Caco-2 (cell line): ENCODE data around the gene FDXACB1. TPM values are rescaled to one million over a fixed set of nuclear protein-coding genes. Genes with fewer than 3 reads are reported as not detected.
A peak's percentile ranks its signal among the peaks of the same experiment; 100 is the strongest.

ENCODE experiments used
- BruUV-seq: library from RNA; stranded (reverse); fragments of 400-500 nt; replicated peaks from 2 replicates; lab custom pipeline; 2021; lab: Mats Ljungman, UMichigan
- CTCF ChIA-PET: fragments of 300-600 bp; sonication (Branson Sonifier 250); formaldehyde crosslinking; loops from one replicate; lab custom pipeline; 2022; ENCODE audit warnings: antibody characterized with exemption; lab: Charles Lee
- POLR2A ChIA-PET: fragments of 300-600 bp; sonication (Branson Sonifier 250); formaldehyde crosslinking; loops from one replicate; lab custom pipeline; 2022; ENCODE audit warnings: antibody characterized with exemption; lab: Charles Lee
- DNase-seq, 2 experiments: peaks; one replicate each; pipeline versions ENCODE4 v3.0.0 to v3.0.0-alpha.2; 2020 to 2022
- H3K27me3 ChIP-seq: replicated peaks from 2 replicates; pipeline ENCODE4 v1.6.0; 2011; ENCODE audit warnings: low read length; ENCODE audit not compliant: control insufficient read depth, insufficient read depth
- H3K36me3 ChIP-seq: 2 replicates; pipeline ENCODE4 v1.5.1; 2011; ENCODE audit warnings: low read length; ENCODE audit not compliant: control insufficient read depth, insufficient read depth
- H3K4me1 ChIP-seq: fragments of 250-450 bp; sonication (Bioruptor Pico); 2 replicates; pipeline ENCODE4 v1.5.1; 2020; ENCODE audit warnings: mild to moderate bottlenecking
- H3K4me3 ChIP-seq: 2 replicates; pipeline ENCODE4 v1.5.1; 2011; ENCODE audit warnings: low read depth, mild to moderate bottlenecking, control low read depth, low read length
- H3K9me3 ChIP-seq: fragments of 250-450 bp; sonication (Bioruptor Pico); 2 replicates; pipeline ENCODE4 v1.5.1; 2020; ENCODE audit warnings: mild to moderate bottlenecking, moderate library complexity
- H3K27ac Mint-ChIP-seq: one replicate; pipeline ENCODE4 v1.8.0; 2022; ENCODE audit warnings: mixed read lengths; ENCODE audit not compliant: unreplicated experiment
- H3K27me3 Mint-ChIP-seq: one replicate; pipeline ENCODE4 v1.8.0; 2022; ENCODE audit warnings: mixed read lengths; ENCODE audit not compliant: insufficient read depth, unreplicated experiment
- H3K36me3 Mint-ChIP-seq: one replicate; pipeline ENCODE4 v1.8.0; 2022; ENCODE audit warnings: mild to moderate bottlenecking, mixed read lengths; ENCODE audit not compliant: insufficient read depth, unreplicated experiment
- H3K4me1 Mint-ChIP-seq: one replicate; pipeline ENCODE4 v1.8.0; 2022; ENCODE audit warnings: low read depth, mixed read lengths; ENCODE audit not compliant: unreplicated experiment
- H3K4me3 Mint-ChIP-seq: one replicate; pipeline ENCODE4 v1.8.0; 2022; ENCODE audit warnings: mild to moderate bottlenecking, moderate library complexity, mixed read lengths; ENCODE audit not compliant: unreplicated experiment
- H3K9me3 Mint-ChIP-seq: one replicate; pipeline ENCODE4 v1.8.0; 2022; ENCODE audit warnings: mixed read lengths; ENCODE audit not compliant: unreplicated experiment
- intact Hi-C: fragments of 100-400 bp; cut with micrococcal nuclease; formaldehyde crosslinking; loops from one replicate; pipeline ENCODE4 v1.10.0; 2022; ENCODE audit not compliant: unreplicated experiment
- total RNA-seq: library from RNA; stranded (reverse); gene quantifications from 2 replicates; pipeline ENCODE4 v1.2.3, GENCODE V29; 2022
- TF ChIP-seq, protein P1 (sequence below), 2 experiments: fragments of 200-600 bp in 1 of 2; IDR thresholded peaks; 1 replicate in 1 of 2; 2 replicates in 1 of 2; pipeline versions ENCODE4 v1.5.1 to v1.8.0; 2011 to 2022; ENCODE audit warnings: antibody characterized with exemption in 1 of 2, control low read depth in 1 of 2, inconsistent platforms in 1 of 2, low read depth in 1 of 2, low read length in 1 of 2, mild to moderate bottlenecking in 1 of 2, moderate library complexity in 1 of 2; ENCODE audit not compliant: insufficient read depth in 1 of 2, severe bottlenecking in 1 of 2, unreplicated experiment in 1 of 2

FDXACB1 gene
- total RNA-seq, 1 experiment from 2014 or later, result 4.7 TPM

DNA sequence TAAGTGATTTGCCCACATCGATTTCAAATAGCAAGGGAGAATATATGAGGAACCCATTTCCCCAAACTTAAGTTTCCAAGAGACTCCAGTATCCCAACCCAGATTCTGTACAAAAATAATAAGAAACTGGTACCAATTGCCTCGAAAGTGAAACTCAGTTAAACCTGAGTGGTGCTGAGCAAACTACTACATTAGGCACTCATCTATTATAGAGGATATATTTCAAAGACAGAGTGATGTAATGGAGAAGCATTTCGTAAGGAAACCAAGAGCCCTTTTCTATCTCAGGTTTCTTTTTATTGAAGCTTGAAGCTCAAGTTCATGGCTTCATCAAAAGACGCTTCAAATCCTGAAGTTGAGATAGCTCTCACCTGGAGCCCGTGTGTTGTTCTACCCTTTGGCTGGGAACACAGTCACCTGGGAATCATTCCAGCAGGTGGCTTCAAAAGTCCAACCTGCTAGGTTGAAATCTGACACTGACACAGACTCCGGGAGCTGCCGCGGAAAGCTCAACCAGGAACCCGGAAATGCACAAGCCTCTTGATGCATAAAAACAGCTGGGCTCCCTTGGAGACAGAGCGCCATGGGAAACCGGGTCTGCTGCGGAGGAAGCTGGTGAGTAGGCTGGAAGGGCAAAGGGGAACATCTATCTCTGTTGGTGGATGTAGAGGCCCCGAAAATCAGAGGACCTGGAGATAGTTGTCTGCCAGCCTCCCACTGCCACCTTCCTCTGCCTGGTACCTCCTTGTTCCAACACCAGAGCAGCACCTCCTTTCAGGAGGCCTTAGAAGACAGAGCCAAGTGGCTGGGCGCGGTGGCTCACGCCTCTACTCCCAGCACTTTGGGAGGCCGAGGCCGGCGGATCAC is 39.7 kb upstream of the FDXACB1 start, which contains the start of gene C11orf52:
Gene C11orf52 (plus strand): TSS at position 524 of the 867 bp plus-strand sequence. CDS start 60 bp downstream, at position 584.
- Histone ChIP-seq H3K36me3 (no peaks in the 10 kb centered on the region), H3K9me3 (no peaks in the 10 kb centered on the region), H3K27me3 (no peaks in the 10 kb centered on the region), H3K4me3 (peak within 1 kb of the TSS; percentile 49), H3K4me1 (peaks cover 12% of the 10 kb centered on the region)
- Mint-ChIP-seq H3K4me3 (peak within 1 kb of the TSS; percentile 79), H3K36me3 (no peaks in the 10 kb centered on the region), H3K27ac (peak within 1 kb of the TSS; percentile 94), H3K27me3 (no peaks in the 10 kb centered on the region), H3K4me1 (peaks cover 21% of the 10 kb centered on the region), H3K9me3 (no peaks in the 10 kb centered on the region)
- DNase-seq, result peak; percentile 92 to 94
- TF ChIP-seq, protein P1, sequence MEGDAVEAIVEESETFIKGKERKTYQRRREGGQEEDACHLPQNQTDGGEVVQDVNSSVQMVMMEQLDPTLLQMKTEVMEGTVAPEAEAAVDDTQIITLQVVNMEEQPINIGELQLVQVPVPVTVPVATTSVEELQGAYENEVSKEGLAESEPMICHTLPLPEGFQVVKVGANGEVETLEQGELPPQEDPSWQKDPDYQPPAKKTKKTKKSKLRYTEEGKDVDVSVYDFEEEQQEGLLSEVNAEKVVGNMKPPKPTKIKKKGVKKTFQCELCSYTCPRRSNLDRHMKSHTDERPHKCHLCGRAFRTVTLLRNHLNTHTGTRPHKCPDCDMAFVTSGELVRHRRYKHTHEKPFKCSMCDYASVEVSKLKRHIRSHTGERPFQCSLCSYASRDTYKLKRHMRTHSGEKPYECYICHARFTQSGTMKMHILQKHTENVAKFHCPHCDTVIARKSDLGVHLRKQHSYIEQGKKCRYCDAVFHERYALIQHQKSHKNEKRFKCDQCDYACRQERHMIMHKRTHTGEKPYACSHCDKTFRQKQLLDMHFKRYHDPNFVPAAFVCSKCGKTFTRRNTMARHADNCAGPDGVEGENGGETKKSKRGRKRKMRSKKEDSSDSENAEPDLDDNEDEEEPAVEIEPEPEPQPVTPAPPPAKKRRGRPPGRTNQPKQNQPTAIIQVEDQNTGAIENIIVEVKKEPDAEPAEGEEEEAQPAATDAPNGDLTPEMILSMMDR (IDR thresholded peaks at IDR 0.05; ENCODE audit: insufficient read depth in 1 of 2, low read depth in 1 of 2, low read length in 1 of 2, severe bottlenecking in 1 of 2, unreplicated experiment in 1 of 2), result peak; percentile 42 to 48
- ChIA-PET POLR2A (interaction anchor here (0.6 to 2.1 kb wide), 7 partner anchors 8 to 70 kb away, joined by 3 to 38 read pairs (median 5); partner anchors contain the start of genes ALG9 and FDXACB1), CTCF (interaction anchor here (0.6 to 2.4 kb wide), 13 partner anchors 8 to 104 kb away, joined by 3 to 35 read pairs (median 7); partner anchors contain the start of genes ALG9, DIXDC1 and FDXACB1)
- no TSS peak for BruUV-seq
- intact Hi-C loops, result loop anchor here (1.0 to 2.0 kb wide), 4 partner anchors 9 to 64 kb away; partner anchors contain the start of genes ALG9, CFAP68 and FDXACB1

DNA sequence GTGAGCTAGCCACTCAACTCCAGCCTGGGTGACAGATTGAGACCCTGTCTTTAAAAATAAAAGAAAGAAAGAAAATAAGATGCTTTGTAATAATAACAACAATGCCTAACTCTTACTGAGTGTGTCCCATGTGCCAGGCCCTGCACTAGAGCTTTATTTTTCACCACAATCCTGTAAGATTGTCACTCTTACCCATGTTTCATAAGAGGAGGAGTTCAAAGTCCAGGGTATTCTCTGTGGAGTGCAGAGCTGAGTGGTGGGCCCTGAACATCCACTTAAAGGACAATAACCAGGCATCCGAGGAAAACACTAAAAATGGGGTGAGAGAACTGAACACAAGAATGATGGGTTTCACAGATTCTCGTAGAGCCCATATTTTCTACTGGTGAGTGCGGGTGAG is 38.8 kb upstream of the FDXACB1 start:
- Histone ChIP-seq H3K9me3 (no peaks in the 10 kb centered on the region), H3K27me3 (no peaks in the 10 kb centered on the region), H3K4me3 (no peak overlapping the region), H3K4me1 (peaks cover 12% of the 10 kb centered on the region), H3K36me3 (no peaks in the 10 kb centered on the region)
- Mint-ChIP-seq H3K27me3 (no peaks in the 10 kb centered on the region), H3K4me3 (peak overlapping the region; percentile 79), H3K9me3 (no peaks in the 10 kb centered on the region), H3K36me3 (no peaks in the 10 kb centered on the region), H3K4me1 (peaks cover 13% of the 10 kb centered on the region), H3K27ac (peak overlapping the region; percentile 94)
- TF ChIP-seq, protein P1 (IDR thresholded peaks at IDR 0.05; ENCODE audit: insufficient read depth in 1 of 2, low read depth in 1 of 2, low read length in 1 of 2, severe bottlenecking in 1 of 2, unreplicated experiment in 1 of 2), result no peak
- intact Hi-C loops, result loop anchor here (1.0 to 2.0 kb wide), 4 partner anchors 10 to 65 kb away; partner anchors contain the start of genes ALG9, CFAP68 and FDXACB1
- DNase-seq, result no peak
- CTCF ChIA-PET, result interaction anchor here (1.5 to 2.4 kb wide), 5 partner anchors 9 to 80 kb away, joined by 6 to 35 read pairs (median 10); partner anchors contain the start of gene FDXACB1
- POLR2A ChIA-PET, result interaction anchor here (2.1 kb wide), 1 partner anchor 9 kb away, joined by 38 read pairs; no protein-coding TSS in a partner anchor
- no TSS peak for BruUV-seq

DNA sequence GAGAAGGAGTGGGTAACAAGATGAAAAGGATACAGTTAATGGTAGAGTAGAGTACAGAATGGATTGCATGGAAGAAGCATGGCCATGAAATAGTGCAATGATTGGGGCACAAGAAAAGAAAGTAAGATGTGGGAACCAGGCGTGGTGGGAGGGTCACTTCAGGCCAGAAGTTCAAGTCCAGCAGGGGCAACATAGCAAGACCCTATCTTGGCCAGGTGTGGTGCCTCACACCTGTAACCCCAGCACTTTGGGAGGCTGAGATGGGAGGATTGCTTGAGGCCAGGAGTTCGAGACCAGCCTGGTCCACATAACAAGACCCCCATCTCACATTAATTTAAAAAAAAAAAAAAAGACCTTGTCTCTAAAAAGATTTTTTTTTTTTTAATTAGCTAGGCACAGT is 38.3 kb upstream of the FDXACB1 start:
- TF ChIP-seq, protein P1 (IDR thresholded peaks at IDR 0.05; ENCODE audit: insufficient read depth in 1 of 2, low read depth in 1 of 2, low read length in 1 of 2, severe bottlenecking in 1 of 2, unreplicated experiment in 1 of 2), result no peak
- no peak for DNase-seq
- intact Hi-C loops, result no loop called here
- POLR2A ChIA-PET, result no interaction called here
- no peaks in the 10 kb centered on the region for H3K27me3 Mint-ChIP-seq
- peak overlapping the region; percentile 6 for H3K27ac Mint-ChIP-seq
- Histone ChIP-seq H3K36me3 (no peaks in the 10 kb centered on the region), H3K4me1 (peaks cover 12% of the 10 kb centered on the region), H3K27me3 (no peaks in the 10 kb centered on the region), H3K9me3 (no peaks in the 10 kb centered on the region), H3K4me3 (no peak overlapping the region)
- CTCF ChIA-PET, result interaction anchor here (1.7 to 2.4 kb wide), 3 partner anchors 24 to 80 kb away, joined by 6 to 35 read pairs (median 10); no protein-coding TSS in a partner anchor
- H3K4me1 Mint-ChIP-seq, result peaks cover 11% of the 10 kb centered on the region
- no peaks in the 10 kb centered on the region for H3K36me3 Mint-ChIP-seq
- H3K4me3 Mint-ChIP-seq, result no peak overlapping the region
- no peaks in the 10 kb centered on the region for H3K9me3 Mint-ChIP-seq
- no TSS peak for BruUV-seq
